NCI-H526 (cell line): ENCODE data around the gene SEC14L3.

Experiments
- DNase-seq, 2 experiments: peaks; one replicate each; lab custom pipeline; 2025; lab: John Stamatoyannopoulos, UW

SEC14L3 gene

GRCh38 chr22:30471616-30472318 lies at the start of gene SEC14L3:
SEC14L3 (minus strand) TSS chr22:30472017; CDS start chr22:30471958, 59 bp downstream.
- DNase-seq = no peak

- DNase-seq = no peak
Observed at GRCh38 chr22:30519842-30520425, 48.1 kb upstream of the SEC14L3 start.

- DNase-seq = no peak
Observed at GRCh38 chr22:30516731-30517130, 44.9 kb upstream of the SEC14L3 start.

- DNase-seq = no peak
Observed at GRCh38 chr22:30516273-30516672, 44.5 kb upstream of the SEC14L3 start.

- DNase-seq = no peak
Observed at GRCh38 chr22:30514252-30514651, 42.4 kb upstream of the SEC14L3 start.

- no peak for DNase-seq
Observed at GRCh38 chr22:30513462-30513861, 41.6 kb upstream of the SEC14L3 start.

- DNase-seq = no peak
Observed at GRCh38 chr22:30511911-30512310, 40.1 kb upstream of the SEC14L3 start.

GRCh38 chr22:30511109-30511508 lies 39.3 kb upstream of the SEC14L3 start:
- no peak for DNase-seq

GRCh38 chr22:30508216-30508615 lies 36.4 kb upstream of the SEC14L3 start:
- DNase-seq = no peak

GRCh38 chr22:30507670-30508069 lies 35.9 kb upstream of the SEC14L3 start:
- no peak for DNase-seq

- DNase-seq = no peak
Observed at GRCh38 chr22:30506507-30506968, 34.7 kb upstream of the SEC14L3 start.

GRCh38 chr22:30503551-30503950 lies 31.7 kb upstream of the SEC14L3 start:
- no peak for DNase-seq

GRCh38 chr22:30502911-30503310 lies 31.1 kb upstream of the SEC14L3 start:
- DNase-seq = no peak

- DNase-seq = no peak
Observed at GRCh38 chr22:30502153-30502552, 30.3 kb upstream of the SEC14L3 start.

- no peak for DNase-seq
Observed at GRCh38 chr22:30500628-30501027, 28.8 kb upstream of the SEC14L3 start.

- no peak for DNase-seq
Observed at GRCh38 chr22:30497466-30498150, 25.8 kb upstream of the SEC14L3 start.

GRCh38 chr22:30495041-30495784 lies 23.4 kb upstream of the SEC14L3 start:
- DNase-seq = no peak

GRCh38 chr22:30492144-30492543 lies 20.3 kb upstream of the SEC14L3 start:
- DNase-seq = no peak

- DNase-seq = no peak
Observed at GRCh38 chr22:30491381-30491780, 19.6 kb upstream of the SEC14L3 start.

- no peak for DNase-seq
Observed at GRCh38 chr22:30490399-30490798, 18.6 kb upstream of the SEC14L3 start.

- DNase-seq = no peak
Observed at GRCh38 chr22:30488121-30488520, 16.3 kb upstream of the SEC14L3 start.

GRCh38 chr22:30486661-30487115 lies 14.9 kb upstream of the SEC14L3 start:
- DNase-seq = no peak
